Smooth muscle cell (in vitro differentiated cells): Measurements from ENCODE around the gene SLC35A1. TPM values are rescaled to one million over a fixed set of nuclear protein-coding genes. Genes with fewer than 3 reads are reported as not detected.
"Not testable (repeated sequence)": the region's sequence is repeated elsewhere in the genome, so short reads cannot be mapped to it uniquely, and the experiment has no call there.

Experiments used
- DNase-seq: peaks from one replicate; lab custom pipeline; 2025; ENCODE audit not compliant: unreplicated experiment; lab: John Stamatoyannopoulos, UW
- H2AFZ ChIP-seq: fragments of 200-600 bp; sonication (generic); 2 replicates; pipeline ENCODE4 v1.6.0; 2016; ENCODE audit warnings: antibody characterized with exemption, low read depth, mild to moderate bottlenecking
- H3F3A ChIP-seq: fragments of 200-600 bp; sonication (generic); 2 replicates; pipeline ENCODE4 v1.6.0; 2017; ENCODE audit warnings: antibody characterized with exemption, low read depth
- H3K27ac ChIP-seq: fragments of 200-600 bp; sonication (generic); 2 replicates; pipeline ENCODE4 v1.5.1; 2016; ENCODE audit warnings: low read depth, mild to moderate bottlenecking
- H3K27me3 ChIP-seq: fragments of 200-600 bp; sonication (generic); 2 replicates; pipeline ENCODE4 v1.6.1; 2016; ENCODE audit warnings: low read depth, mild to moderate bottlenecking
- H3K36me3 ChIP-seq: fragments of 200-600 bp; sonication (generic); 2 replicates; pipeline ENCODE4 v1.5.1; 2016; ENCODE audit warnings: low read depth
- H3K4me1 ChIP-seq: fragments of 200-600 bp; sonication (generic); 2 replicates; pipeline ENCODE4 v1.5.1; 2016; ENCODE audit warnings: low read depth
- H3K4me2 ChIP-seq: fragments of 200-600 bp; sonication (generic); 2 replicates; pipeline ENCODE4 v1.6.0; 2016; ENCODE audit warnings: mild to moderate bottlenecking
- H3K4me3 ChIP-seq: fragments of 200-600 bp; sonication (generic); 2 replicates; pipeline ENCODE4 v1.5.1; 2016; ENCODE audit warnings: mild to moderate bottlenecking
- H3K79me2 ChIP-seq: fragments of 200-600 bp; sonication (generic); 2 replicates; pipeline ENCODE4 v1.6.0; 2016; ENCODE audit warnings: low read depth, mild to moderate bottlenecking
- H3K9ac ChIP-seq: fragments of 200-600 bp; sonication (generic); 2 replicates; pipeline ENCODE4 v1.6.0; 2016; ENCODE audit warnings: low read depth
- H3K9me3 ChIP-seq: fragments of 200-600 bp; sonication (generic); replicated peaks from 2 replicates; pipeline ENCODE4 v1.5.1; 2016; ENCODE audit warnings: low read depth
- H4K20me1 ChIP-seq: fragments of 200-600 bp; sonication (generic); 2 replicates; pipeline ENCODE4 v1.6.0; 2016; ENCODE audit warnings: low read depth
- CTCF ChIP-seq: fragments of 200-600 bp; sonication (generic); IDR thresholded peaks from 2 replicates; pipeline ENCODE4 v1.5.1; 2017; ENCODE audit warnings: borderline replicate concordance, mild to moderate bottlenecking, antibody characterized with exemption; ENCODE audit not compliant: insufficient read depth, poor library complexity, severe bottlenecking
- WGBS: methylation state at CpG from one replicate; pipeline ENCODE4 v1.1.7; 2016; ENCODE audit warnings: low lambda C conversion rate; 5-methylcytosine and 5-hydroxymethylcytosine counted together
- polyA plus RNA-seq: library from polyadenylated mRNA; unstranded; fragments of >200 nt; fragmentation: Nextera tagmentation; extraction: Ambion mirVana; gene quantifications from 2 replicates; pipeline ENCODE4 v1.2.1, GENCODE V29; 2016
- total RNA-seq: library from RNA; depleted of rRNA; stranded (reverse); fragments of >200 nt; gene quantifications from 2 replicates; pipeline ENCODE4 v1.2.3, GENCODE V29; 2014

Gene SLC35A1
- total and polyA plus RNA-seq, 2 experiments from 2014 or later, result 19.9 to 23.9 TPM

- peak overlapping the region; percentile 9 for H3K4me3 ChIP-seq
- peak overlapping the region; percentile 75 for H3K27ac ChIP-seq
- H3K36me3 ChIP-seq, result no peaks in the 10 kb centered on the region
- no peaks in the 10 kb centered on the region for H3K4me1 ChIP-seq
- no peaks in the 10 kb centered on the region for H3K27me3 ChIP-seq
- H3K79me2 ChIP-seq, result no peaks in the 10 kb centered on the region
- peak; percentile 2 for DNase-seq
- no peaks in the 10 kb centered on the region for H3K9me3 ChIP-seq
- no peaks in the 10 kb centered on the region for H4K20me1 ChIP-seq
- H3F3A ChIP-seq, result no peaks in the 10 kb centered on the region
- H3K4me2 ChIP-seq, result peak overlapping the region; percentile 74
- peak; percentile 42 for TF ChIP-seq CTCF
- 41% methylated on average over 9 of the region's 9 CpGs for WGBS
- no peak overlapping the region for H2AFZ ChIP-seq
- H3K9ac ChIP-seq, result no peak overlapping the region
These were observed 11.2 kb downstream of the SLC35A1 start for GRCh38 chr6:87483929-87484328.

- Histone ChIP-seq H3K27me3 (no peaks in the 10 kb centered on the region), H3K4me2 (no peak overlapping the region), H3K9ac (no peak overlapping the region), H3K36me3 (no peaks in the 10 kb centered on the region), H3K4me3 (no peak overlapping the region), H3F3A (no peaks in the 10 kb centered on the region), H3K79me2 (no peaks in the 10 kb centered on the region), H3K27ac (peak overlapping the region; percentile 75), H3K9me3 (no peaks in the 10 kb centered on the region), H4K20me1 (no peaks in the 10 kb centered on the region), H2AFZ (no peak overlapping the region), H3K4me1 (no peaks in the 10 kb centered on the region)
- no peak for TF ChIP-seq CTCF
- 88% methylated on average over 7 of the region's 7 CpGs for WGBS
- no peak for DNase-seq
These were observed 11.7 kb downstream of the SLC35A1 start for GRCh38 chr6:87484491-87484890.

- 87% methylated on average over 4 of the region's 4 CpGs for WGBS
- H3K27me3 ChIP-seq, result no peaks in the 10 kb centered on the region
- DNase-seq, result no peak
These were observed 14.8 kb downstream of the SLC35A1 start for GRCh38 chr6:87487555-87487954.

GRCh38 chr6:87489326-87489725 lies 16.6 kb downstream of the SLC35A1 start:
- H3K79me2 ChIP-seq, H4K20me1 ChIP-seq, H3K27ac ChIP-seq, H3K4me2 ChIP-seq, H3K9me3 ChIP-seq, H3K27me3 ChIP-seq, H3K4me1 ChIP-seq, H2AFZ ChIP-seq, H3K9ac ChIP-seq, H3K4me3 ChIP-seq, H3F3A ChIP-seq, H3K36me3 ChIP-seq, DNase-seq: not testable (repeated sequence)
- 97% methylated on average over 8 of the region's 8 CpGs for WGBS

More at GRCh38 chr6:87487555-87487954, 14.8 kb downstream of the SLC35A1 start:
- Histone ChIP-seq H2AFZ (no peak overlapping the region), H3K27ac (no peak overlapping the region), H4K20me1 (no peaks in the 10 kb centered on the region), H3K9ac (no peak overlapping the region), H3K79me2 (no peaks in the 10 kb centered on the region), H3F3A (no peaks in the 10 kb centered on the region), H3K4me2 (no peak overlapping the region), H3K4me3 (no peak overlapping the region), H3K9me3 (no peaks in the 10 kb centered on the region), H3K4me1 (no peaks in the 10 kb centered on the region), H3K36me3 (no peaks in the 10 kb centered on the region)
- no peak for TF ChIP-seq CTCF
